GM12878 (cell line): ENCODE measurements around the gene PRKCE.

ENCODE experiments used
- CREM ChIP-seq: IDR thresholded peaks from 2 replicates; pipeline ENCODE4 v1.6.1; 2014; ENCODE audit warnings: antibody characterized with exemption, low read depth
- NBN ChIP-seq: fragments of 450-650 bp; IDR thresholded peaks from 2 replicates; pipeline ENCODE4 v1.6.1; 2016
- NFYB ChIP-seq: IDR thresholded peaks from 2 replicates; pipeline ENCODE4 v1.6.1; 2011; ENCODE audit warnings: low read depth, mild to moderate bottlenecking, low read length, improper control_type of control experiment, moderate library complexity; ENCODE audit not compliant: insufficient read depth
- TF ChIP-seq, protein P1 (sequence below): fragments of 450-650 bp; IDR thresholded peaks from 2 replicates; pipeline ENCODE4 v1.6.1; 2017; ENCODE audit warnings: low read depth, mild to moderate bottlenecking, moderate library complexity
- TF ChIP-seq, protein P2 (sequence below), 3 experiments: IDR thresholded peaks in 2 of 3; conservative IDR thresholded peaks in 1 of 3; 2 replicates each; pipeline ENCODE4 v1.5.1; 2011; ENCODE audit warnings: low read depth in 3 of 3, low read length in 3 of 3, mild to moderate bottlenecking in 3 of 3, control low read depth in 2 of 3, moderate library complexity in 2 of 3, inconsistent platforms in 1 of 3, mixed read lengths in 1 of 3; ENCODE audit not compliant: control insufficient read depth in 2 of 3, insufficient read depth in 1 of 3; ENCODE audit errors: extremely low read depth in 1 of 3

DNA sequence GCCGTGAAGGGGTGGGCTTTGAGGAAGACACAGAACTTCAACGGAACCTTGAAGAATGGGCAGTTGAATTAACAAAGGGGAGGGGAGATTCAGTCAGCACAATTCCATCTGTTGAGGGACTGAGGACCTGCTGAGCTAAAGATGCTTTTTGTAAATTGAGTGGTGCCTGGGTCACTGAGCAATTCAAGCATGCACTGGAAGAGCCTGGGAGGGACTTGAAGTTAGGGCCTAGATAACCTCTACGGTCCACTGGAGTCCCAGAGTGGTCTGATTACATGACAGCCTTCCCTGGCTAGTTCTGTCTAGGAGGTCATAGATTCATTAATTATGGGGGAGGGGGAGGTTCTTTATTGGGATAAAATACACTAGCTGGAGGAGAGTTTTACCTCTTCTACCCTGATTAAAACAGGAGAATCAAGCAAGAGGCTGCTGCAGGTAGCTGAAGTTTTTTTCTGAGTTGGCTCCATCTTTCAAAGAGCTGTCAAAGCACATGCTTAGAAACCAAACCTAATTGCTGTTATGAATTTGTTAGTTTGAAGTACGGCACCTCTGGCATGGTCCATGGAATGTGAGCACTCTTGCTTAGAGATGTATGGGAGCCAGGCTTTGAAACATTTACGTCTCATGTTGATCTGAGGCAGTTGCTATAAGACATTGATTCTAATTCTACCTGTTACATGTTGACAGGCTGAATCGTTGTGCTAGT lies 290.2 kb downstream of the PRKCE start:
- TF ChIP-seq CREM (no peak), NBN (no peak), NFYB (no peak)
- TF ChIP-seq, protein P1, sequence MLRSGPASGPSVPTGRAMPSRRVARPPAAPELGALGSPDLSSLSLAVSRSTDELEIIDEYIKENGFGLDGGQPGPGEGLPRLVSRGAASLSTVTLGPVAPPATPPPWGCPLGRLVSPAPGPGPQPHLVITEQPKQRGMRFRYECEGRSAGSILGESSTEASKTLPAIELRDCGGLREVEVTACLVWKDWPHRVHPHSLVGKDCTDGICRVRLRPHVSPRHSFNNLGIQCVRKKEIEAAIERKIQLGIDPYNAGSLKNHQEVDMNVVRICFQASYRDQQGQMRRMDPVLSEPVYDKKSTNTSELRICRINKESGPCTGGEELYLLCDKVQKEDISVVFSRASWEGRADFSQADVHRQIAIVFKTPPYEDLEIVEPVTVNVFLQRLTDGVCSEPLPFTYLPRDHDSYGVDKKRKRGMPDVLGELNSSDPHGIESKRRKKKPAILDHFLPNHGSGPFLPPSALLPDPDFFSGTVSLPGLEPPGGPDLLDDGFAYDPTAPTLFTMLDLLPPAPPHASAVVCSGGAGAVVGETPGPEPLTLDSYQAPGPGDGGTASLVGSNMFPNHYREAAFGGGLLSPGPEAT: no peak
- TF ChIP-seq, protein P2, sequence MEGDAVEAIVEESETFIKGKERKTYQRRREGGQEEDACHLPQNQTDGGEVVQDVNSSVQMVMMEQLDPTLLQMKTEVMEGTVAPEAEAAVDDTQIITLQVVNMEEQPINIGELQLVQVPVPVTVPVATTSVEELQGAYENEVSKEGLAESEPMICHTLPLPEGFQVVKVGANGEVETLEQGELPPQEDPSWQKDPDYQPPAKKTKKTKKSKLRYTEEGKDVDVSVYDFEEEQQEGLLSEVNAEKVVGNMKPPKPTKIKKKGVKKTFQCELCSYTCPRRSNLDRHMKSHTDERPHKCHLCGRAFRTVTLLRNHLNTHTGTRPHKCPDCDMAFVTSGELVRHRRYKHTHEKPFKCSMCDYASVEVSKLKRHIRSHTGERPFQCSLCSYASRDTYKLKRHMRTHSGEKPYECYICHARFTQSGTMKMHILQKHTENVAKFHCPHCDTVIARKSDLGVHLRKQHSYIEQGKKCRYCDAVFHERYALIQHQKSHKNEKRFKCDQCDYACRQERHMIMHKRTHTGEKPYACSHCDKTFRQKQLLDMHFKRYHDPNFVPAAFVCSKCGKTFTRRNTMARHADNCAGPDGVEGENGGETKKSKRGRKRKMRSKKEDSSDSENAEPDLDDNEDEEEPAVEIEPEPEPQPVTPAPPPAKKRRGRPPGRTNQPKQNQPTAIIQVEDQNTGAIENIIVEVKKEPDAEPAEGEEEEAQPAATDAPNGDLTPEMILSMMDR (IDR thresholded peaks at IDR 0.05 in 2 of 3, conservative IDR thresholded peaks at IDR 0.05 in 1 of 3; ENCODE audit: control insufficient read depth in 2 of 3, extremely low read depth in 1 of 3, insufficient read depth in 1 of 3, low read depth in 3 of 3, low read length in 3 of 3): no peak
